Keratinocyte (primary cell): Measurements from ENCODE around the gene TRIM38.

Source experiments
- CTCF ChIP-seq, 3 experiments: IDR thresholded peaks in 1 of 3; conservative IDR thresholded peaks in 1 of 3; optimal IDR thresholded peaks in 1 of 3; 2 replicates in 2 of 3; 3 replicates in 1 of 3; pipeline versions ENCODE3 to v1.5.1; 2011; ENCODE audit warnings: low read length in 3 of 3, mild to moderate bottlenecking in 3 of 3, moderate library complexity in 2 of 3, control low read depth in 1 of 3, inconsistent platforms in 1 of 3; ENCODE audit not compliant: insufficient read depth in 2 of 3; ENCODE audit errors: extremely low read depth in 1 of 3
- EZH2 ChIP-seq: IDR thresholded peaks from one replicate; pipeline ENCODE4 v1.6.1; 2012; ENCODE audit warnings: inconsistent platforms, mild to moderate bottlenecking, low read length, moderate library complexity

GRCh38 chr6:25944688-25945574 is 17.7 kb upstream of the TRIM38 start:
- no peak for TF ChIP-seq CTCF (optimal IDR thresholded peaks at IDR 0.05 in 1 of 3, IDR thresholded peaks at IDR 0.05 in 1 of 3, conservative IDR thresholded peaks at IDR 0.05 in 1 of 3; ENCODE audit: extremely low read depth in 1 of 3, insufficient read depth in 2 of 3, low read length in 3 of 3)
- TF ChIP-seq EZH2: no peak
